Psoas muscle (tissue), 8 donors: ENCODE results near the gene ZBTB7B. TPM values are rescaled to one million over a fixed set of nuclear protein-coding genes. Genes with fewer than 3 reads are reported as not detected.

Experiments
- ATAC-seq, 4 donors: fragments of 200-7000 bp; cut with Tn5 transposase; one replicate each; pipeline ENCODE4 v1.9.1; 2020; ENCODE audit warnings: moderate library complexity in 3 of 4, mild to moderate bottlenecking in 2 of 4
- DNase-seq, 2 donors: peaks; one replicate each; pipeline ENCODE4 v3.0.0-alpha.2; 2020
- H3K27ac ChIP-seq: fragments of 200-600 bp; one replicate; pipeline ENCODE4 v1.8.0; 2022
- H3K27me3 ChIP-seq, 3 donors: fragments of 200-600 bp in 1 of 3; one replicate each; pipeline versions ENCODE4 v1.6.1 to v1.8.0; 2013 to 2022; ENCODE audit warnings: low read length in 2 of 3, mild to moderate bottlenecking in 2 of 3, moderate library complexity in 1 of 3; ENCODE audit not compliant: insufficient read depth in 3 of 3
- H3K36me3 ChIP-seq, 2 donors: fragments of 200-600 bp in 1 of 2; one replicate each; pipeline versions ENCODE4 v1.6.1 to v1.8.0; 2013 to 2022; ENCODE audit warnings: low read depth in 1 of 2, mild to moderate bottlenecking in 1 of 2, moderate library complexity in 1 of 2; ENCODE audit not compliant: insufficient read depth in 1 of 2
- H3K4me1 ChIP-seq: fragments of 200-600 bp; one replicate; pipeline ENCODE4 v1.8.0; 2022
- H3K4me3 ChIP-seq: fragments of 200-600 bp; one replicate; pipeline ENCODE4 v1.8.0; 2022; ENCODE audit warnings: mild to moderate bottlenecking
- H3K9me3 ChIP-seq: fragments of 200-600 bp; one replicate; pipeline ENCODE4 v1.8.0; 2022
- WGBS, 3 donors: extraction: QIAGEN DNeasy Blood & Tissue Kit; methylation state at CpG; one replicate each; pipeline versions ENCODE4 v1.1.6 to v1.1.7; 2013; 5-methylcytosine and 5-hydroxymethylcytosine counted together
- intact Hi-C, 2 donors: fragments of 100-400 bp; cut with DNase I; formaldehyde crosslinking; loops; one replicate each; pipeline versions ENCODE4 v1.11.0 to v1.14.2; 2022
- polyA plus RNA-seq, 3 donors: library from polyadenylated mRNA; stranded (reverse); fragments of 200-250 nt; gene quantifications; one replicate each; pipeline ENCODE4 v1.2.3, GENCODE V29; 2013
- total RNA-seq, 4 donors: library from RNA; stranded (reverse); fragmentation: NEBNext Ultra II Directional in 2 of 4; extraction: Animal tissue kit (Norgen Biotek cat#: 25700) in 2 of 4; gene quantifications; one replicate each; pipeline versions ENCODE4 v1.2.1 to v1.2.4, GENCODE V29; 2021 to 2023
- TF ChIP-seq, protein P1 (sequence below): fragments of 200-600 bp; IDR thresholded peaks from one replicate; pipeline ENCODE4 v1.8.0; 2022; ENCODE audit warnings: antibody characterized with exemption
- donor health status: healthy with polysubstance abuse.
- donor health status: DM: no; HTN: no; CAD: no; lungs with moderate emphysema.
- donor health status: Bipolar disorder and iron deficiency.
- donor health status: healthy.
- donor health status: DM: yes; HTN: yes; CAD: no.
- donor health status: DM: no; HTN: no; CAD: no.
- donor health status: DM: no; HTN: no; CAD: no.
- donor health status: DM: yes; HTN: yes; CAD: no.

Gene ZBTB7B
- total and polyA plus RNA-seq, 7 donors, result 20.2 to 97.9 (median 55.5) TPM

GRCh38 chr1:154962156-154962749 is 40.3 kb upstream of the ZBTB7B start:
- ATAC-seq, result peak in 3 of 4 donors; percentile 2 to 39 (median 25)
- intact Hi-C loops, result loop anchor here (2.0 to 5.0 kb wide), 2 partner anchors 40 to 55 kb away; partner anchors contain the start of gene ZBTB7B (in 1 of the 2)
- peaks cover 0 to 64% of the 10 kb centered on the region in 2 donors for H3K36me3 ChIP-seq
- H3K4me1 ChIP-seq, result peaks cover 29% of the 10 kb centered on the region
- H3K27ac ChIP-seq, result peak overlapping the region; percentile 93
- DNase-seq, result peak in 1 of 2 donors; percentile 40
- H3K4me3 ChIP-seq, result peak overlapping the region; percentile 76
- whole genome bisulfite sequencing, 3 donors, result 2 to 6% (median 2%) methylated on average over 22 to 25 of the region's 25 CpGs
- H3K27me3 ChIP-seq, result no peaks in the 10 kb centered on the region
- TF ChIP-seq, protein P1, sequence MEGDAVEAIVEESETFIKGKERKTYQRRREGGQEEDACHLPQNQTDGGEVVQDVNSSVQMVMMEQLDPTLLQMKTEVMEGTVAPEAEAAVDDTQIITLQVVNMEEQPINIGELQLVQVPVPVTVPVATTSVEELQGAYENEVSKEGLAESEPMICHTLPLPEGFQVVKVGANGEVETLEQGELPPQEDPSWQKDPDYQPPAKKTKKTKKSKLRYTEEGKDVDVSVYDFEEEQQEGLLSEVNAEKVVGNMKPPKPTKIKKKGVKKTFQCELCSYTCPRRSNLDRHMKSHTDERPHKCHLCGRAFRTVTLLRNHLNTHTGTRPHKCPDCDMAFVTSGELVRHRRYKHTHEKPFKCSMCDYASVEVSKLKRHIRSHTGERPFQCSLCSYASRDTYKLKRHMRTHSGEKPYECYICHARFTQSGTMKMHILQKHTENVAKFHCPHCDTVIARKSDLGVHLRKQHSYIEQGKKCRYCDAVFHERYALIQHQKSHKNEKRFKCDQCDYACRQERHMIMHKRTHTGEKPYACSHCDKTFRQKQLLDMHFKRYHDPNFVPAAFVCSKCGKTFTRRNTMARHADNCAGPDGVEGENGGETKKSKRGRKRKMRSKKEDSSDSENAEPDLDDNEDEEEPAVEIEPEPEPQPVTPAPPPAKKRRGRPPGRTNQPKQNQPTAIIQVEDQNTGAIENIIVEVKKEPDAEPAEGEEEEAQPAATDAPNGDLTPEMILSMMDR, result no peak
- no peaks in the 10 kb centered on the region for H3K9me3 ChIP-seq

DNA sequence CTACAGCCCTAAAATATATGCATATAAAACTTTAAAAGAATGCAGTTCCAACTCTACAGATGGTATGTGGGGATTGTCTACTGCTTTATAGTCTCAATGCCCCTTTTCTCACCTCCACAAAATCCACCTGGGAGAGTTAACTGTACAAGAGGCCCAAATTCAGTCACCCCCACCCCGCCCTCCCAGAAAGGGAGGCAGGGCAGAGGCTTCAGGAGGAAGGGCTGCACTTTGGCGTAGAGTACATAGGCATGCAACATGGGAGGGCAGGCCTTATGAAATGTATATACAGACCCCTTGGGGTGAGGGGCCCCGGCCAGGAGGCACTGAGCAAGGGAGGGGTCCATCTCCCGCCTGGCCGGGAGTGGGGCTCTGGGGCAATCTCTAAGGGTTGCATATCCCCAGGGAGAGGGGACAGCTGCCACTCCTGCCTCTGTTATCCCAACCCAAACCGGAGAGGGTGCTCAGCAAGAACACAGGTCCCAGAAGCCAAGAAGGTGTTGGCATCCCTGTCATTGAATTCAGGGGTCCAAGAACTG is 39.7 kb upstream of the ZBTB7B start:
- WGBS, 3 donors, result 49 to 61% (median 58%) methylated on average over 6 of the region's 6 CpGs
- peaks cover 0 to 70% of the 10 kb centered on the region in 2 donors for H3K36me3 ChIP-seq
- intact Hi-C loops, result loop anchor here (2.0 to 5.0 kb wide), 2 partner anchors 39 to 54 kb away; partner anchors contain the start of gene ZBTB7B (in 1 of the 2)
- DNase-seq (peak; percentile 12 to 51), ATAC-seq (no peak)
- TF ChIP-seq, protein P1, result no peak
- peaks cover 30% of the 10 kb centered on the region for H3K4me1 ChIP-seq
- H3K9me3 ChIP-seq, result no peaks in the 10 kb centered on the region
- no peaks in the 10 kb centered on the region for H3K27me3 ChIP-seq
- peak overlapping the region; percentile 76 for H3K4me3 ChIP-seq
- peak overlapping the region; percentile 93 for H3K27ac ChIP-seq

DNA sequence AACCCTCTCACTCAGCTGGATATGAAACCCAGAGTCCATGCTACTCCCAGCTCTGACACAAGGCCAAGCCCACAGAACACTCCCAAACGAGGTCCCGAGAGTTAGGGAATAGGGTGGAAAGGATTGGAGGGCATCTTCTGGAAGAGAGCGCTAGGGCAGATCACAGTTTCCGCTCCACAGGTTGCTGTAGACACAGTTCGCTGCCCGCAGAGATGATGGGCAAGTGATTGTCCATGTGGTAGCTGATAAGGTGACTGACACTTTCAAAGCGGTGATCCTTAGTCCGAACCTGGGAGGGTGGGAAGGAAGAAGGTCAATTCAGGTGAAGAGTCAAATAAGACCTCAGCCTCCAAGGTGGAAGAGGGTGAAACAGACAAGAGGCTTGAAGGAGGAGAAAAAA is 39.0 kb upstream of the ZBTB7B start:
- peak overlapping the region; percentile 23 for H3K27ac ChIP-seq
- H3K4me3 ChIP-seq, result peak overlapping the region; percentile 76
- intact Hi-C loops, result loop anchor here (2.0 to 5.0 kb wide), 2 partner anchors 39 to 53 kb away; partner anchors contain the start of gene ZBTB7B (in 1 of the 2)
- ATAC-seq (no peak), DNase-seq (peak; percentile 4 to 33)
- TF ChIP-seq, protein P1, result no peak
- 74 to 84% (median 75%) methylated on average over 8 of the region's 8 CpGs for WGBS, 3 donors
- H3K36me3 ChIP-seq, result peaks cover 0 to 69% of the 10 kb centered on the region in 2 donors
- peaks cover 30% of the 10 kb centered on the region for H3K4me1 ChIP-seq
- no peaks in the 10 kb centered on the region for H3K9me3 ChIP-seq
- no peaks in the 10 kb centered on the region for H3K27me3 ChIP-seq

GRCh38 chr1:154964359-154964758 is 38.2 kb upstream of the ZBTB7B start:
- Histone ChIP-seq H3K4me1 (peaks cover 30% of the 10 kb centered on the region), H3K9me3 (no peaks in the 10 kb centered on the region), H3K27me3 (no peaks in the 10 kb centered on the region), H3K36me3 (peaks cover 0 to 69% of the 10 kb centered on the region in 2 donors), H3K27ac (peak overlapping the region; percentile 23), H3K4me3 (no peak overlapping the region)
- intact Hi-C loops, result loop anchor here in 1 of 2 donors (5.0 kb wide), 1 partner anchor 38 kb away; the partner anchor contains the start of gene ZBTB7B
- 84 to 95% (median 89%) methylated on average over 6 of the region's 6 CpGs for WGBS, 3 donors
- DNase-seq, result peak; percentile 2 to 9
- no peak for ATAC-seq
- TF ChIP-seq, protein P1, result no peak
